Psoas muscle (tissue), 8 donors: ENCODE measurements around the gene PRKD3. TPM values are rescaled to one million over a fixed set of nuclear protein-coding genes. Genes with fewer than 3 reads are reported as not detected.

Experiments
- ATAC-seq, 4 donors: fragments of 200-7000 bp; cut with Tn5 transposase; one replicate each; pipeline ENCODE4 v1.9.1; 2020; ENCODE audit warnings: moderate library complexity in 3 of 4, mild to moderate bottlenecking in 2 of 4
- DNase-seq, 2 donors: peaks; one replicate each; pipeline ENCODE4 v3.0.0-alpha.2; 2020
- H3K27ac ChIP-seq: fragments of 200-600 bp; one replicate; pipeline ENCODE4 v1.8.0; 2022
- H3K27me3 ChIP-seq, 3 donors: fragments of 200-600 bp in 1 of 3; one replicate each; pipeline versions ENCODE4 v1.6.1 to v1.8.0; 2013 to 2022; ENCODE audit warnings: low read length in 2 of 3, mild to moderate bottlenecking in 2 of 3, moderate library complexity in 1 of 3; ENCODE audit not compliant: insufficient read depth in 3 of 3
- H3K36me3 ChIP-seq, 2 donors: fragments of 200-600 bp in 1 of 2; one replicate each; pipeline versions ENCODE4 v1.6.1 to v1.8.0; 2013 to 2022; ENCODE audit warnings: low read depth in 1 of 2, mild to moderate bottlenecking in 1 of 2, moderate library complexity in 1 of 2; ENCODE audit not compliant: insufficient read depth in 1 of 2
- H3K4me1 ChIP-seq: fragments of 200-600 bp; one replicate; pipeline ENCODE4 v1.8.0; 2022
- H3K4me3 ChIP-seq: fragments of 200-600 bp; one replicate; pipeline ENCODE4 v1.8.0; 2022; ENCODE audit warnings: mild to moderate bottlenecking
- H3K9me3 ChIP-seq: fragments of 200-600 bp; one replicate; pipeline ENCODE4 v1.8.0; 2022
- WGBS, 3 donors: extraction: QIAGEN DNeasy Blood & Tissue Kit; methylation state at CpG; one replicate each; pipeline versions ENCODE4 v1.1.6 to v1.1.7; 2013; 5-methylcytosine and 5-hydroxymethylcytosine counted together
- intact Hi-C, 2 donors: fragments of 100-400 bp; cut with DNase I; formaldehyde crosslinking; loops; one replicate each; pipeline versions ENCODE4 v1.11.0 to v1.14.2; 2022
- polyA plus RNA-seq, 3 donors: library from polyadenylated mRNA; stranded (reverse); fragments of 200-250 nt; gene quantifications; one replicate each; pipeline ENCODE4 v1.2.3, GENCODE V29; 2013
- total RNA-seq, 4 donors: library from RNA; stranded (reverse); fragmentation: NEBNext Ultra II Directional in 2 of 4; extraction: Animal tissue kit (Norgen Biotek cat#: 25700) in 2 of 4; gene quantifications; one replicate each; pipeline versions ENCODE4 v1.2.1 to v1.2.4, GENCODE V29; 2021 to 2023
- TF ChIP-seq, protein P1 (sequence below): fragments of 200-600 bp; IDR thresholded peaks from one replicate; pipeline ENCODE4 v1.8.0; 2022; ENCODE audit warnings: antibody characterized with exemption
- donor health status: healthy with polysubstance abuse.
- donor health status: DM: no; HTN: no; CAD: no; lungs with moderate emphysema.
- donor health status: Bipolar disorder and iron deficiency.
- donor health status: healthy.
- donor health status: DM: yes; HTN: yes; CAD: no.
- donor health status: DM: no; HTN: no; CAD: no.
- donor health status: DM: no; HTN: no; CAD: no.
- donor health status: DM: yes; HTN: yes; CAD: no.

Gene PRKD3
- total and polyA plus RNA-seq, 7 donors, result 5.5 to 21.4 (median 17.1) TPM

DNA sequence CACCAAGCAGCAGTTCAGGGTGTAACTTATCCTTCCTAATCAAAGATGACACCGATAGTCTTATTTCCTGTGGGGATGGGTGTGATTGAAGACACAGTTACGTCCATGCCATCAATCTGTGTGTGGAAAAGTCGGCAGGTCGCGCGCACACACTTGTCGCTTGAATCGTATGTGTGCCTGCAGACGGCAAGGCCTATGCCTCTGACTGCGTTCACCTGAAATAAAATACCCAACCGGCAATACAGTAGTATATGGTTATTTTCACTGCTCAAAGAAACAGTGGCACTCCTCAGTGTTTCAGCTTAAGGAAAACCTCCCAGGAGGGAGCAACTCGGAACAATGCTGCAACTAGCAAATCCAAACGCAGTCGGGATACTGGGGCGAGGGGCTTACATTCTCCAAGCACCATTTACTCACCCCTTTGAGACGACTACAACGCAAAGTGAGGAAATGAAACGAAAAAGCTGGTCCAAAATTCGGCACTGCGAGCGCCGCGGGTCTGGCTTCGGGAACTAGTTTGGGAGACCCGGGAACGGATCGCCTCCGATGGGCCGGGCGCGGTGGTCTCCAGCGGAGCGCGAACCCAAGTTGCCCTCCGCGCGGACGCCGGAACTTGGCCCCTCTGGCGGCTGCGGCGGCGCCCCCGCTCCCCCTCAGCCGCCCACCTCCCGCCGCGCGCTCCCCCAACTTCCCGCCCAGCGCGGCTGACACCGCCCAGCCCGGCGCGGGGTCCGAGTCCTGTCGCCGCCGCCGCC, 675 bp downstream of the PRKD3 start:
- TF ChIP-seq, protein P1, sequence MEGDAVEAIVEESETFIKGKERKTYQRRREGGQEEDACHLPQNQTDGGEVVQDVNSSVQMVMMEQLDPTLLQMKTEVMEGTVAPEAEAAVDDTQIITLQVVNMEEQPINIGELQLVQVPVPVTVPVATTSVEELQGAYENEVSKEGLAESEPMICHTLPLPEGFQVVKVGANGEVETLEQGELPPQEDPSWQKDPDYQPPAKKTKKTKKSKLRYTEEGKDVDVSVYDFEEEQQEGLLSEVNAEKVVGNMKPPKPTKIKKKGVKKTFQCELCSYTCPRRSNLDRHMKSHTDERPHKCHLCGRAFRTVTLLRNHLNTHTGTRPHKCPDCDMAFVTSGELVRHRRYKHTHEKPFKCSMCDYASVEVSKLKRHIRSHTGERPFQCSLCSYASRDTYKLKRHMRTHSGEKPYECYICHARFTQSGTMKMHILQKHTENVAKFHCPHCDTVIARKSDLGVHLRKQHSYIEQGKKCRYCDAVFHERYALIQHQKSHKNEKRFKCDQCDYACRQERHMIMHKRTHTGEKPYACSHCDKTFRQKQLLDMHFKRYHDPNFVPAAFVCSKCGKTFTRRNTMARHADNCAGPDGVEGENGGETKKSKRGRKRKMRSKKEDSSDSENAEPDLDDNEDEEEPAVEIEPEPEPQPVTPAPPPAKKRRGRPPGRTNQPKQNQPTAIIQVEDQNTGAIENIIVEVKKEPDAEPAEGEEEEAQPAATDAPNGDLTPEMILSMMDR, result no peak
- no peaks in the 10 kb centered on the region for H3K9me3 ChIP-seq
- no peaks in the 10 kb centered on the region for H3K36me3 ChIP-seq
- WGBS, 3 donors, result 1% methylated on average over 30 to 61 of the region's 61 CpGs
- ATAC-seq (peak; percentile 32 to 56 (median 48)), DNase-seq (peak in 1 of 2 donors; percentile 62)
- peak overlapping the region; percentile 94 for H3K4me3 ChIP-seq
- intact Hi-C loops, result no loop called here
- peaks cover 26% of the 10 kb centered on the region for H3K4me1 ChIP-seq
- no peaks in the 10 kb centered on the region for H3K27me3 ChIP-seq
- peak overlapping the region; percentile 94 for H3K27ac ChIP-seq

DNA sequence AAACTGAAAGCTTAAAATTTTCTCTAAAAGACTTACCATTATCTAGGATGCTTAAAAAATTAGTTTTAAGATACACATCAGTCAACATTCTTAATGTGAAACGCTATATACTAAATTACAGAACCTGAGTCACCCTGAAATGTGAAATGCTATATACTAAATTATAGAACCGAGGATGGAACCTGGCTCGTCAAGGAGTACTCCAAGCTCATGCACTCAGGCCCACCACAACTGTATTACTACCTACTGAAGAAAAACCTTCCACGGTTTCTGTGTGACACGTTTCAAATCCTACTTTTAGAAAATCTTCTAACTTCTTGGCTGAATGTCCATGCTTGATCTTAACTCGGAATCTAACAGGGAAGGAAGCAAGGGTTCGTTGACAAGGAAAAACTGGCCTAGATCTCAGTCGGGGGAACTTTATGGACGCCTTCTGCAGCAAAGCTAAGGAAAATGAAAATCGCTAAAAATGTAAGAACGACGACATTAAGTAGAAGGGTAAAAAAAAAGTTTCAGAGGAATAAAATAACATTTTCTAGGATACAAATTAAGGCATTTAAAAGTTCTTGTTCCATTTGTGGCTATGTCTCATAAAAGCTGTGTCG, 1.4 kb downstream of the PRKD3 start:
- H3K36me3 ChIP-seq, result no peaks in the 10 kb centered on the region
- peaks cover 33% of the 10 kb centered on the region for H3K4me1 ChIP-seq
- ATAC-seq, result peak in 2 of 4 donors; percentile 25 to 26
- TF ChIP-seq, protein P1, result no peak
- H3K27ac ChIP-seq, result peak overlapping the region; percentile 94
- intact Hi-C loops, result no loop called here
- no peak for DNase-seq
- 4 to 17% (median 6%) methylated on average over 13 of the region's 13 CpGs for WGBS, 3 donors
- H3K9me3 ChIP-seq, result no peaks in the 10 kb centered on the region
- peak overlapping the region; percentile 94 for H3K4me3 ChIP-seq
- no peaks in the 10 kb centered on the region for H3K27me3 ChIP-seq

DNA sequence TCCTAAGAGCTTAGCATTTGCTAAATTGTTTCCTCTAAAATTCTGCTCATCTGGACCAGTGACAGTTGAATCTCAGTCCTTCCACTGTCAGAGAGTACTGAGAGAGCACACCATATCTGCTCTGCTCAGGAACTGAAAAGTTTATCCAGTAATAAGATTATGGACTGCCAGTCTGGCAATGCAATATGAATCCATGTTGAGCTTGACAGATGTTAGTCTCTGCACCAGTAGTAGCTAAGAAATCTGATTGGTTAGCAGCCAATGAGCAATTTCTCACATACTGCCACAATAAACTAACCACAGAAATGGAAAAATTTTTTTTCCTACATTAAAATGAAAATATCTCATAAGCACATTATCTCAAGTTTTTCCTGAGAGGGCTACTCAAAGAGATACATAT, 2.3 kb downstream of the PRKD3 start:
- H3K27ac ChIP-seq, result peak overlapping the region; percentile 94
- ATAC-seq, result no peak

DNA sequence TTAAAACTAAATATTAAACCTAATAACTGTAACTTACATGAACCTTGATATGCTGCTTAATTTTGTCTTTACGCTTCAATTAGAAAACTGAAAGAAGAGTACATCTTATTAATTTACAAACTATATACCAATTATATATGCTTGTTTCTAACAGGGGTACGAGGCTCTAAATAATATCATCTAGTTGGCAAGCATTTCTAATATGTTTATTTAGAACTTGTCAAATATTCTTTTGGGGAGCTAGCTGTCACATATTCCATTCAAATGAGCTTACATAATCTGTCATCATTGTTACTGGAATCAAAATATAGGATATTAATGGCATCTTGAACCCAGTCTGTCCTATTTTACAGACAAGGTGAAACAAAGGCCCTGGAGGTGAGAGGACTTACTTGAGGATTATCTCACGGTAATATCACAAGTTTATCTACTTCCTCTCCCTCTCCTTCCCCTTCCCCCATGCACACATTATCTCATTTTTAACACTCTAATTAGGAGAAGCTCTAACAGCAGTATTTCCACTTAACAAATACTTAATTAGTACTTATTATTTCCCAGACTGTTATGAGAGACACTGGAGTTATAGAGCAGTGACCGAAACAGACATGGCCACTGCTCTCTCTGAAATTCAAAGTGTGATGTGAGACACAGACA, 3.5 kb downstream of the PRKD3 start:
- H3K27ac ChIP-seq, result no peak overlapping the region
- H3K36me3 ChIP-seq, result no peaks in the 10 kb centered on the region
- intact Hi-C loops, result no loop called here
- DNase-seq (no peak), ATAC-seq (no peak)
- no peaks in the 10 kb centered on the region for H3K9me3 ChIP-seq
- peak overlapping the region; percentile 94 for H3K4me3 ChIP-seq
- peaks cover 46% of the 10 kb centered on the region for H3K4me1 ChIP-seq
- WGBS, 3 donors, result 69 to 87% (median 69%) methylated on average over 4 of the region's 4 CpGs
- no peaks in the 10 kb centered on the region for H3K27me3 ChIP-seq
- TF ChIP-seq, protein P1, result no peak

More for the DNA sequence above, 2.3 kb downstream of the PRKD3 start:
- no peak for DNase-seq
- no peaks in the 10 kb centered on the region for H3K9me3 ChIP-seq
- peak overlapping the region; percentile 94 for H3K4me3 ChIP-seq
- intact Hi-C loops, result no loop called here
- H3K4me1 ChIP-seq, result peaks cover 41% of the 10 kb centered on the region
- H3K36me3 ChIP-seq, result no peaks in the 10 kb centered on the region
- no peaks in the 10 kb centered on the region for H3K27me3 ChIP-seq
- TF ChIP-seq, protein P1, result no peak
